ENCODE results near the gene MYO9B. TPM values are rescaled to one million over a fixed set of nuclear protein-coding genes. Genes with fewer than 3 reads are reported as not detected.

The MYO9B gene
- total RNA-seq, 6 experiments from 2014 or later, result 25.4 to 38.7 (median 36.0) TPM

DNA sequence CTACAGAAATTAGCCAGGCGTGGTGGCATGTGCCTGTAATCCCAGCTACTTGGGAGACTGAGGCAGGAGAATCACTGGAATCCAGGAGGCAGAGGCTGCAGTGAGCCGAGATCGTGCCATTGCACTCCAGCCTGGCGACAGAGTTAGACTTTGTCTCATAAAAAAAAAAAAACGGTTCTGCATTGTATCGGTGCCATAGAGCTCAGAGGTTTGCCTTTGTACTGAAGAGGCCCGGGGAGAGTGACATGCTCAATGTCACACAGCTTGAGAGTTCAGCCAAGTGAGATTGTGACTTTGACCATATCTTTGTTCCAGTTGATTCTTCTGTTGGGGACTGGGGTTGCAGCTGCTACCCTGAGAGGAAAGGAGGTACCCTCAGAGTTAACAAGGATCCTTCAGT is 4.7 kb upstream of the MYO9B start:
- H3K36me3 ChIP-seq, result peaks cover 0 to 6% (median 3%) of the 10 kb centered on the region in 4 donors

GRCh38 chr19:17073869-17074633 is 1.5 kb upstream of the MYO9B start:
- peaks cover 0 to 3% (median under 1%) of the 10 kb centered on the region in 4 donors for H3K36me3 ChIP-seq
- TF ChIP-seq, protein P1, sequence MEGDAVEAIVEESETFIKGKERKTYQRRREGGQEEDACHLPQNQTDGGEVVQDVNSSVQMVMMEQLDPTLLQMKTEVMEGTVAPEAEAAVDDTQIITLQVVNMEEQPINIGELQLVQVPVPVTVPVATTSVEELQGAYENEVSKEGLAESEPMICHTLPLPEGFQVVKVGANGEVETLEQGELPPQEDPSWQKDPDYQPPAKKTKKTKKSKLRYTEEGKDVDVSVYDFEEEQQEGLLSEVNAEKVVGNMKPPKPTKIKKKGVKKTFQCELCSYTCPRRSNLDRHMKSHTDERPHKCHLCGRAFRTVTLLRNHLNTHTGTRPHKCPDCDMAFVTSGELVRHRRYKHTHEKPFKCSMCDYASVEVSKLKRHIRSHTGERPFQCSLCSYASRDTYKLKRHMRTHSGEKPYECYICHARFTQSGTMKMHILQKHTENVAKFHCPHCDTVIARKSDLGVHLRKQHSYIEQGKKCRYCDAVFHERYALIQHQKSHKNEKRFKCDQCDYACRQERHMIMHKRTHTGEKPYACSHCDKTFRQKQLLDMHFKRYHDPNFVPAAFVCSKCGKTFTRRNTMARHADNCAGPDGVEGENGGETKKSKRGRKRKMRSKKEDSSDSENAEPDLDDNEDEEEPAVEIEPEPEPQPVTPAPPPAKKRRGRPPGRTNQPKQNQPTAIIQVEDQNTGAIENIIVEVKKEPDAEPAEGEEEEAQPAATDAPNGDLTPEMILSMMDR (IDR thresholded peaks at IDR 0.05), result no peak
- no peak for TF ChIP-seq POLR2A (IDR thresholded peaks at IDR 0.05)
- H3K9me3 ChIP-seq, result no peaks in the 10 kb centered on the region
- ATAC-seq (no peak), DNase-seq (no peak)
- peaks cover 0 to 48% (median 20%) of the 10 kb centered on the region in 4 donors for H3K4me1 ChIP-seq
- intact Hi-C loops (cut with DNase I), result no loop called here
- 43% methylated on average over 11 of the region's 18 CpGs for WGBS (ENCODE audit: insufficient coverage, low coverage, low lambda C conversion rate, missing lambda C conversion rate)
- no peaks in the 10 kb centered on the region for H3K27me3 ChIP-seq
- H3K4me3 ChIP-seq, result peak overlapping the region; percentile 71 to 94 (median 83)
- H3K27ac ChIP-seq, result peak overlapping the region in 2 of 3 donors; percentile 64 to 78

More for the DNA sequence above, 4.7 kb upstream of the MYO9B start:
- no peak for DNase-seq
- TF ChIP-seq, protein P1 (IDR thresholded peaks at IDR 0.05), result no peak
- no peak for TF ChIP-seq POLR2A (IDR thresholded peaks at IDR 0.05)
- intact Hi-C loops (cut with DNase I), result no loop called here
- ATAC-seq, result peak in 1 of 4 donors; percentile 14
- Histone ChIP-seq H3K27ac (peak overlapping the region in 1 of 3 donors; percentile 41), H3K9me3 (no peaks in the 10 kb centered on the region), H3K27me3 (no peaks in the 10 kb centered on the region), H3K4me3 (no peak overlapping the region), H3K4me1 (peaks cover 0 to 26% (median 11%) of the 10 kb centered on the region in 4 donors)
- WGBS (ENCODE audit: insufficient coverage, low coverage, low lambda C conversion rate, missing lambda C conversion rate), result 27% methylated on average over 3 of the region's 7 CpGs

- intact Hi-C loops (cut with DNase I), result no loop called here
- TF ChIP-seq, protein P1 (IDR thresholded peaks at IDR 0.05), result no peak
- no peak for TF ChIP-seq POLR2A (IDR thresholded peaks at IDR 0.05)
- DNase-seq (no peak), ATAC-seq (no peak)
- Histone ChIP-seq H3K27me3 (no peaks in the 10 kb centered on the region), H3K27ac (peak overlapping the region; percentile 64 to 78 (median 64)), H3K9me3 (no peaks in the 10 kb centered on the region), H3K4me3 (peak overlapping the region; percentile 71 to 94 (median 83)), H3K36me3 (peaks cover 0 to 3% (median 0%) of the 10 kb centered on the region in 4 donors), H3K4me1 (peaks cover 0 to 52% (median 21%) of the 10 kb centered on the region in 4 donors)
- WGBS (ENCODE audit: insufficient coverage, low coverage, low lambda C conversion rate, missing lambda C conversion rate), result 2% methylated on average over 6 of the region's 11 CpGs
Measured at GRCh38 chr19:17074634-17075034, 943 bp upstream of the MYO9B start.

DNA sequence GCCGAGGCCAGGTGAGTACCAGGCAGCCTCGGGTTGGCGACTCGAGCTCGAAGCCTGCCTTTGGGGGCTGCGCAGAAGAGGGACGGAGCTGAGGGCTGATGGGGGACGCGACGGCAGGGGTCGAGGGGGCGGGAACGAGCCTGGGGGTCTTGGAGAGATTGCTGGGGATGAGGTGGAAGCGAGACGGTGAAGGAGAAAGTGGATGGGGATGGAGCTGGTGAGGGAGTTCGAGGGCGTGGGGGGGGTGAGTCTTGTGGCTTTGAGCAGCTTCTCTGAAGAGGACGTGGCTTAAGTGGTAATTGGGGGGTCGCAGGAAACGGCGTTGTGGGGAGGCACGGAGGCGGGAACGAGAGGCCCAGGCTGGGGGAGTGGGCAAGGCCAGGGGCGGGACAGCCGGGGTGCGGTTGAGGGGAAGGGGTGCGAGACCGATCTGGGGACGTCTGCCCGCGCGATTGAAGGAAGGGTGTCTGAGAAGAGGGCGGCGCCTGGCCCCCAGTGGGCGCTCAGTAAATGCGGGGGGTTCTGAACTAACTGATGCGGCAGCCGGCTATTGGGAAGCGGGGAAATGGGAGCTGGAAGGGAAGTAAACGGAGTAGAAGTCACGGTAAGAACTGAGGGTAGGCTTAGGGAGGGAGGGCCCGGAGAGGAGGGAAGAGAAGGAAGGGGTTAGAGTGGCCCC is 426 bp downstream of the MYO9B start:
- no peaks in the 10 kb centered on the region for H3K9me3 ChIP-seq
- intact Hi-C loops (cut with DNase I), result no loop called here
- TF ChIP-seq, protein P1 (IDR thresholded peaks at IDR 0.05), result no peak
- no peak for TF ChIP-seq POLR2A (IDR thresholded peaks at IDR 0.05)
- no peak for ATAC-seq
- peaks cover 0 to 44% (median 18%) of the 10 kb centered on the region in 4 donors for H3K4me1 ChIP-seq
- H3K27me3 ChIP-seq, result no peaks in the 10 kb centered on the region
- peak; percentile 59 to 66 (median 62) for DNase-seq
- H3K27ac ChIP-seq, result peak overlapping the region; percentile 15 to 73 (median 51)
- peaks cover 0 to 3% (median 0%) of the 10 kb centered on the region in 4 donors for H3K36me3 ChIP-seq
- WGBS (ENCODE audit: insufficient coverage, low coverage, low lambda C conversion rate, missing lambda C conversion rate), result under 1% methylated on average over 43 of the region's 43 CpGs
- H3K4me3 ChIP-seq, result peak overlapping the region; percentile 61 to 71 (median 64)

All from right lobe of liver (tissue), 6 donors.